Common myeloid progenitor, CD34-positive (primary cell): Measurements from ENCODE around the gene PRRC2C.

Source experiments
- CTCF ChIA-PET: fragments of 350-600 bp; sonication (Branson Sonifier 250); formaldehyde crosslinking; loops from one replicate; lab custom pipeline; 2021; ENCODE audit warnings: antibody characterized with exemption; lab: Charles Lee
- POLR2A ChIA-PET: fragments of 350-600 bp; sonication (Branson Sonifier 250); formaldehyde crosslinking; loops from one replicate; lab custom pipeline; 2021; ENCODE audit warnings: antibody characterized with exemption; lab: Charles Lee
- DNase-seq, 3 donors: peaks; one replicate each; pipeline versions ENCODE4 v3.0.0 to v3.0.0-alpha.2; 2013
- H3K27ac ChIP-seq, 2 experiments: 1 replicate in 1 of 2; 2 replicates in 1 of 2; pipeline ENCODE4 v1.7.0; 2013; ENCODE audit warnings: inconsistent platforms in 2 of 2, low read length in 2 of 2, mild to moderate bottlenecking in 2 of 2, low read depth in 1 of 2, moderate library complexity in 1 of 2; ENCODE audit not compliant: severe bottlenecking in 2 of 2, insufficient read depth in 1 of 2, poor library complexity in 1 of 2
- H3K27me3 ChIP-seq, 5 experiments: replicated peaks in 2 of 5; 1 replicate in 3 of 5; 2 replicates in 2 of 5; pipeline versions ENCODE4 v1.6.1 to v1.7.0; 2013; ENCODE audit warnings: low read length in 4 of 5, mild to moderate bottlenecking in 2 of 5, moderate library complexity in 2 of 5, inconsistent platforms in 1 of 5; ENCODE audit not compliant: insufficient read depth in 5 of 5, control insufficient read depth in 4 of 5
- H3K36me3 ChIP-seq, 4 experiments: 1 replicate in 2 of 4; 2 replicates in 2 of 4; pipeline versions ENCODE4 v1.6.1 to v1.7.0; 2013; ENCODE audit warnings: low read length in 3 of 4, control low read depth in 1 of 4, mild to moderate bottlenecking in 1 of 4; ENCODE audit not compliant: control insufficient read depth in 4 of 4, insufficient read depth in 4 of 4
- H3K4me1 ChIP-seq, 4 experiments: 1 replicate in 3 of 4; 2 replicates in 1 of 4; pipeline versions ENCODE4 v1.6.1 to v1.7.1; 2013; ENCODE audit warnings: low read length in 3 of 4, mild to moderate bottlenecking in 3 of 4, control low read depth in 1 of 4, inconsistent platforms in 1 of 4, moderate library complexity in 1 of 4; ENCODE audit not compliant: control insufficient read depth in 4 of 4, insufficient read depth in 4 of 4; ENCODE audit errors: control extremely low read depth in 1 of 4
- H3K4me3 ChIP-seq, 7 experiments: 1 replicate in 4 of 7; 2 replicates in 3 of 7; pipeline versions ENCODE4 v1.5.1 to v1.7.0; 2013; ENCODE audit warnings: mild to moderate bottlenecking in 7 of 7, low read length in 6 of 7, moderate library complexity in 6 of 7, inconsistent platforms in 2 of 7, low read depth in 2 of 7, control low read depth in 1 of 7; ENCODE audit not compliant: insufficient read depth in 4 of 7, control insufficient read depth in 1 of 7; ENCODE audit errors: extremely low read depth in 1 of 7
- H3K9me3 ChIP-seq, 5 experiments: 1 replicate in 4 of 5; 2 replicates in 1 of 5; pipeline versions ENCODE4 v1.6.1 to v1.7.1; 2013; ENCODE audit warnings: low read length in 4 of 5, mild to moderate bottlenecking in 2 of 5, inconsistent platforms in 1 of 5, low read depth in 1 of 5, moderate library complexity in 1 of 5; ENCODE audit not compliant: control insufficient read depth in 4 of 5, insufficient read depth in 2 of 5; ENCODE audit errors: control extremely low read depth in 1 of 5
- WGBS: methylation state at CpG from one replicate; pipeline ENCODE4 v1.1.5; 2013; ENCODE audit not compliant: insufficient coverage; 5-methylcytosine and 5-hydroxymethylcytosine counted together

Gene PRRC2C

DNA sequence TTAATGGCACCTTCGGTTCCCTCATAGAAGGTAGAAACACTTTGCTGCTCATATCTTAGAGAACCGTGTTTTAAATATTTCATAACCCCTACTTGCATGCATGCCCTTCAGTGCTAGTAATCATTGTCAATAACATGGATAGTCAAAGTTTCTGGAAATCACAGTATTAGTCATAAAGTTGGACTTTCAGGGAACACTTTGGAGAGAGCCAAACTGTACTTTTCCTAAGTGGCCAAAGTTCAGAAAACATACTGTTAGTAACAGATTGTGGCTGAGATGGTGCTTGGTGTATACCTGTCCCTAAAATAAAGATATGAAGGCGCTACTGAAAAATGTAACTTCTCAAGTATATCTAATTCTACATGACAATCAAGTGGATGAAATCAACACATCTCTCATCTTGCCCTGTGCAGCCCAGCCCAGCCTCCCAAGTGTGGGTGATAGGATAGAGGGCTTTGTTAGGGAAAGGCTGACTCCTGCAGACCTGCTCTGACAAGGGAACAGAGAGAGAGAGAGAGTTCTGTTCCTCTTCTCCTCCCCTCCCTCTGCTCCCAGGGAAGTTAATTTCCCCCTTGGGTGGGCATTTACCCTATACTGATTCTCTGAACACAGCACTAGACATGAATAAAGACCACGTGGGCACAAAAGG, 152.7 kb downstream of the PRRC2C start:
- 50% methylated on average over 2 of the region's 4 CpGs for WGBS
- Histone ChIP-seq H3K4me1 (no peaks in the 10 kb centered on the region), H3K36me3 (no peaks in the 10 kb centered on the region), H3K27ac (no peak overlapping the region), H3K4me3 (no peak overlapping the region), H3K9me3 (no peaks in the 10 kb centered on the region), H3K27me3 (no peaks in the 10 kb centered on the region)
- CTCF ChIA-PET = no interaction called here
- DNase-seq = no peak
- POLR2A ChIA-PET = no interaction called here

DNA sequence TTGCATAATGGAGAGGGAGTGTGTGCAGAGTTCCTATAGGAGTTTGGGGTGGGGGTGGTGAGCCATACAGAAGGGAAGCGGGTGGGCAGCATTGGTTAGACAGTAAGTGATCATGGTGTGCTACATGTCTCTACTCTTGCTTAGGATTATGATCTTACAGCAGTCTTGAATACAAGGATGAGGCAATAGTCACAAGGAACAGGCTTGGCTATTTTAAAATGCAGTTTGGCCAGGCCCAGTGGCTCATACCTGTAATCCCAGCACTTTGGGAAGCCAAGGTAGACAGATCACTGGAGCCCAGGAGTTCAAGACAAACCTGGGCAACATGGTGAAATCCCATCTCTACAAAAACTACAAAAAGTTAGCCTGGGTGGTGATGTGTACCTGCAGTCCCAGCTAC, 154.9 kb downstream of the PRRC2C start:
- no peak for DNase-seq
- 100% methylated on average over 1 of the region's 1 CpG for whole genome bisulfite sequencing
- no peaks in the 10 kb centered on the region for H3K36me3 ChIP-seq
- H3K27me3 ChIP-seq = no peaks in the 10 kb centered on the region
- H3K27ac ChIP-seq = no peak overlapping the region
- CTCF ChIA-PET = no interaction called here
- peaks cover 0 to 2% (median 0%) of the 10 kb centered on the region in 4 experiments for H3K4me1 ChIP-seq
- no peak overlapping the region for H3K4me3 ChIP-seq
- POLR2A ChIA-PET = no interaction called here
- no peaks in the 10 kb centered on the region for H3K9me3 ChIP-seq

DNA sequence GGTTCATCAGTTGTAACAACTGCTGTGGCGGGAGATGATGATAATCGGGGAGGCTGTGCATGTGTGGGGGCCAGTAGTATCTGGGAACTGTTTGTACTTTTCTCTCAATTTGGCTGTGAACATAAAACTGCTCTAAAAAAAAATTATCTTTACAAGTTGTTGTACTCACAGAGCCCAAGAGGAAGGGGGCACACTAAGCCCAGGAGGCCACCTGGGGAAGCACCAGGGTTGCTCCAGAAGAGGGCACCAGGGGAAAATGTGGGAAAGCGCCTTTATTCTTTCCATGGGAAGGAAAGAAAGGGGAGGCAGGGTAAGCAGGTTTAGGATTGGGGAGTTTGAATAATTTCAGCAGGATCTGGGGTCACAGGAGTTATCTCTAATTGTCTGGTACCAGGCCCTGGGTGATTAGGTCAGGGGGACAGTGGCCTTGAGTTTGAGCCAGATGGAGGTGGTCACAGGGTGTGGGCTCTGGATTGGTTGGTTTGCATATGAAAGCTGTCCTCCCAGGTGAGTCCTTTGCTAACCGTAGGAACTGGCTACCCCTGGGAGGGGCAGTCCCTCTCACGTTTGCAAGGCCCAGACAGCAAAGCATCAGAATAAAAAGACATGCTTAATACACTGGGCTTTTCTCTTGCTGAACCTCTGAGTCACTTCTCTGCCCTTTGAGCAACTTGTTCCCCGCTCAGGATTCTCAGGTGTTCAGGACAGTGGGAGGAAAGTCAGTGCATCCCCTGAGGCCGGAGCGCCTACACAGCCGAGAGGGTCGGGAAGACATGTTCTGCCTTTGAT, 155.9 kb downstream of the PRRC2C start:
- peaks cover 0 to 2% (median 0%) of the 10 kb centered on the region in 4 experiments for H3K4me1 ChIP-seq
- CTCF ChIA-PET = interaction anchor here (1.0 to 6.1 kb wide), 3 partner anchors 11 to 74 kb away, joined by 3 to 89 read pairs (median 3); partner anchors contain the start of gene MYOC
- POLR2A ChIA-PET = no interaction called here

DNA sequence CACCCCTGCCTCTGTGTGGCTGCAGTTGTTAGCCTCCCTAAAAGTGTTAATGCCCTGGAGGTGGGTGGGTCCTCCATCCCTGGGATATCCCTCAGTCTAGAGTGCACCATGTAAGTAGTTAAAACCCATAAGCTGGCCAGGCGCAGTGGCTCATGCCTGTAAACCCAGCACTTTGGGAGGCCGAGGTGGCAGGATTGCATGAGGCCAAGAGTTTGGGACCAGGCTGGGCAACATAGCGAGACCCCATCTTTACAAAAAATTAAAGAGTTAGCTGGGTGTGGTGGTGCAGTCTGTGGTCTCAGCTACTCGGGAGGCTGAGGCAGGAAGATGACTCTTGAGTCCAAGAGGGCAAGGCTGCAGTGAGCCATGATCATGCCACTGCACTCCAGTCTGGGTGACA, 156.9 kb downstream of the PRRC2C start:
- no peaks in the 10 kb centered on the region for H3K27me3 ChIP-seq
- no peaks in the 10 kb centered on the region for H3K9me3 ChIP-seq
- no peaks in the 10 kb centered on the region for H3K36me3 ChIP-seq
- ChIA-PET POLR2A (no interaction called here), CTCF (interaction anchor here (1.0 to 6.1 kb wide), 3 partner anchors 10 to 73 kb away, joined by 3 to 89 read pairs (median 3); partner anchors contain the start of gene MYOC)
- H3K4me1 ChIP-seq = peaks cover 0 to 2% (median 0%) of the 10 kb centered on the region in 4 experiments
- WGBS = 100% methylated on average over 1 of the region's 4 CpGs
- DNase-seq = no peak
- no peak overlapping the region for H3K27ac ChIP-seq
- no peak overlapping the region for H3K4me3 ChIP-seq

More for the DNA sequence above, 155.9 kb downstream of the PRRC2C start:
- Histone ChIP-seq H3K9me3 (no peaks in the 10 kb centered on the region), H3K27ac (no peak overlapping the region), H3K27me3 (no peaks in the 10 kb centered on the region), H3K4me3 (no peak overlapping the region), H3K36me3 (no peaks in the 10 kb centered on the region)
- no peak for DNase-seq
- 72% methylated on average over 8 of the region's 10 CpGs for WGBS
